GM18520 (cell line): ENCODE results near the gene MS4A6E.
"Not testable (repeated sequence)": the region's sequence is repeated elsewhere in the genome, so short reads cannot be mapped to it uniquely, and the experiment has no call there.

ENCODE experiments used
- ATAC-seq: cut with Tn5 transposase; IDR thresholded peaks from one replicate; pipeline ENCODE4 v1.9.1; 2021; ENCODE audit not compliant: unreplicated experiment

The MS4A6E gene

DNA sequence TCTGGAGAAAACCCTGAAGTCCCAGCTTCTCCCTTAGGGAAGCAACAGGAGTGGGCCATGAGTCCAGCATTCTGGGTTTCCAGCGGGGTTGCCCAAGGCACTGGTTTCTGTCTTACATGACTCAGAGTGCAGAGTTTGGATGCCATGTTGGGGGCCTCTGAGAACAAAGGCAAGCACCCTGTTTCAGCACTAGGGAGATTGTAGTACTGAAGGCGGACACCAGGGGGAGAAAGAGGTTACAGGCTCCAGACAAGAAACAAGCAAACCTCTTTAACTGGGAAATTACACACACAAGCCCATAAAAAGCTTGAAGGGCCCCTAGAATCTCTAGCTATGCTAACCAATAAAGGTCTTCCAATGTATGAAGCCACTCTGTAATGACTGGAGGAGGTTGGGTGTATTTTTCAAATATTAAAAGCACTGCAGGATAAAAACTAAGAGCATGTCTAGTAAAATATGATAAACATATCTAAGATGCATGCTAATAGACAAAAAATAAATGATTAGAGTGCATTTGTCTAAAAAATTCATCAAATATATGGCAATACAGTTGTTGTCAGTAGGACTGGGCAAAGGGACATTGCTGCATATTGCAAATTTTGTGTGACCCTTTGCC lies 7.1 kb downstream of the MS4A6E start:
- no peak for ATAC-seq

DNA sequence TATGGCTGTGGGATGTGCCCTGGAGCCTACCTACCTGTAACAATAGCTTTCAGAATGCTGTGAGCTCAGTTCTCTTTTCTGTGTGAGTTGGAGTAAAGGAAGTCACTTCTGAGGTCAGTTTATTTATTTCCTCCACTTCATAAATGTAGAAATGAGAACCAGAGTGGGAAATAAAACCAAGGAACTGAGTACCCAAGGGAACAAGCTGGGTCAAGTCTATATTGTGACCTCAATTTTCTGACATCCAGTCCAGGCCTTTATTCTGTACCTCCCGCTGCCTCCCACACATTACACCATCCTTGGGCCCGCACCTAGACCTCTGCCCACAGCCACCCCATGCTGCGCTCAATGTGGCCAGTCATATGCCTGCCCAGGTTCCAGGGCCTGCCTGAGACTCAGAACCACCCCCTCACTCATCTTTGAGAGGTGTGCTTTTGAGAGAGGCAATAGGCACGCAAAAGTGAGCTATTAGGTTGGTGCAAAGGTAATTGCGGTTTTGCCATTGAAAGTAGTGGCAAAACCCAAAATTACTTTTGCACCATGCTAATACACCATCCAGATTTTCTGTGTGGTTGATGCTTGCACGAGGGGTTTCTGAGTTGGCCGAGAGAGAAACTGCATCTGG lies 9.8 kb downstream of the MS4A6E start:
- no peak for ATAC-seq

DNA sequence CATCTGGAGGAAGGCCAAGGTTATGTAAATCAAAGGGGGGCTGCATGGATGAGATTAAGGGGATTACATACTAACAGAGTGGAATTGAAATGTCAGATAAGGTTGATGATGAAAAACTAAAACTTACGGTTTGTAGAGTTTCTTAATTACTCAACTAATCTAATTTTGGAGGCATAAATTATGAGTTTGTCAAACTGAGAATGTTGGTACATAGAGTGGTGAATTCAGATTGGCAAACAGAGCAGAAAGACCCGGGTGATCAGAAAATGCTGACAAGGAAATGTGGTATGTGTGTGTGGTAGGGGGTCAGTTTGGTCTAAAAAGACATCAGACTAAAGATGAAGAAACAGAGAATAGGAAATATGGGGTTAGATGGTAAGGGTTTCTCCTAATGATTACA lies 11.0 kb downstream of the MS4A6E start:
- ATAC-seq = no peak

DNA sequence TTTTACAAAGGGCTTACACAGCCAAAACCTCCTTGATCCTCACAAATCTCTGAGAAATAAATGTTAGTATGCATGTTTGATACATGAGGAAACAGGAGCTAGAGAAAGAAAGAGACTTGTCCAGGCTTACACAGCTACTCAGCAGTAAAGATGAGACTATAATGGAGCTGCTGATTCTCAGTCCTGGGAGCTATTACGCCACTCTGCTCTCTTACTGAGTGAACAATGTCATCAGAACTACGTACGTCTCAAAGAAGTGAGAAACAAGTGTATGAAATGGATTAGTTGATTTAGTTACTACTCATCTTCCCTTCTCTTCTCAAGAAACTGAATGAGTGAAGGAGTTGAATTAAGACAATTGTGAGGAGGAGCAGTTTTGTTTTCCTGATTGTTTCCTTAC lies 12.3 kb downstream of the MS4A6E start:
- no peak for ATAC-seq

DNA sequence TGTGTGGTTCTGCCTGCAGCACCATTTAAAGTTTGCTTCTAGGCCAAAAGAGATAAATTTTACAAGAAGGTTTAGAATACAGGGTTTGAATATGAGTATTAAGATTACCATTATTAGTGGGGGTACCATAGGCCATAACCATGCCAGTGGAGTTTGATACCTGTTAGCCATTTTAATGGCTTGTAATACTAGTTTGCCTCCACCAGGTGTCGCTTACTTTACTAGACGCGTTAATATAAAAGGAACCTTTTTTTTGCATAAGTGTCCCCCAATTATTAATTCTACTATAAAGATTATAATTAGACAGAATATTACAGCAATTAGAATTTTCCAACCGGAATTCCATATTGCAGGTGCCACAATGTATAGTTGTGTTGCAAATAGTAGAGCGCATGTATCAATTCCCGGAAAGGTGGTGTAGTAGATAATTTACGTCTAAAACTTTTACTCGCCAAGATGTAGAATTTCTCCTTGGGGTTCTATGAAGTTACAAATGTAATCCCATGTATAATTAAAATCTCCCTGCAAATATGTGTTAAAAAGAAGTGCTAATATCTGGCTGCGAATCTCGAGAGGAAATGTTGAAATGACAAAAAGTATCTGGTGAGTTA lies 16.1 kb downstream of the MS4A6E start:
- ATAC-seq = no peak

DNA sequence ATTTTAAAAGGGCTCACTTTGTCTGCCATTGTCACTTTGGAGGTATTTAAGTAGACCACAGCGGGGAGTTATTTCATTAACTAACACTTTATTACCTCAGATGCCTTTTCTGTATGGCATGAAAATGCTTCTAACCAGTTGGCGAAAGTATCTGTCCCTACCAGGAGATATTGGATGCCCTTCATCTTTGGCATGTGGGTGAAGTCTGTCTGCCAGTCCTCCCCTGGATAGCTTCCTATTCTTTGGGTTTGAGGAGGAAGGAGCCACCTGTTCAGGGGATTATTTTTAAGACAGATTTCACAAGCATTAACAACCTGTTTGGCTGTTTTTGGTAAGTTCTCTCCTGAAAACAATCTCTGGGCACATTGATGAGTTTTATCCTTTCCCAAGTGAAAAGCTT lies 17.1 kb downstream of the MS4A6E start:
- ATAC-seq = no peak

DNA sequence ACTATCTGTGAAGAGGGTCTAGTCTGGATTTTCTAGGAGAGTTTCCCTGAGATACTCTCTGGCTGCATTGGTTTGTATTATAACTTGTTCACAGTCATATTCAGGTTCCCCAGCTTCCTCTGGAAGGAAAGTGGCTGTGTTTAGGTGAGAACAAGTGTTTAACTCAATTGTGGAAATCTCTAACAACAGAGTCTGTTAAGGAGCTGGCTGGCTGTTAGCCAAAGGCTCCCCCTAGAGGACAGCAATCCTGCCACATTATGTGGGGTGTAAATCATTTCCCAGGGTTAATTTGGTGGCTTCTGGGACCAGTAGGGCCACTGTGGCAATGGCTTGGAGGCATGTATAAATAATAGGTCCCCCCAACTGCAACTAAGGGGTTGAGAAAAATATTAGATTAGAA lies 18.4 kb downstream of the MS4A6E start:
- no peak for ATAC-seq

DNA sequence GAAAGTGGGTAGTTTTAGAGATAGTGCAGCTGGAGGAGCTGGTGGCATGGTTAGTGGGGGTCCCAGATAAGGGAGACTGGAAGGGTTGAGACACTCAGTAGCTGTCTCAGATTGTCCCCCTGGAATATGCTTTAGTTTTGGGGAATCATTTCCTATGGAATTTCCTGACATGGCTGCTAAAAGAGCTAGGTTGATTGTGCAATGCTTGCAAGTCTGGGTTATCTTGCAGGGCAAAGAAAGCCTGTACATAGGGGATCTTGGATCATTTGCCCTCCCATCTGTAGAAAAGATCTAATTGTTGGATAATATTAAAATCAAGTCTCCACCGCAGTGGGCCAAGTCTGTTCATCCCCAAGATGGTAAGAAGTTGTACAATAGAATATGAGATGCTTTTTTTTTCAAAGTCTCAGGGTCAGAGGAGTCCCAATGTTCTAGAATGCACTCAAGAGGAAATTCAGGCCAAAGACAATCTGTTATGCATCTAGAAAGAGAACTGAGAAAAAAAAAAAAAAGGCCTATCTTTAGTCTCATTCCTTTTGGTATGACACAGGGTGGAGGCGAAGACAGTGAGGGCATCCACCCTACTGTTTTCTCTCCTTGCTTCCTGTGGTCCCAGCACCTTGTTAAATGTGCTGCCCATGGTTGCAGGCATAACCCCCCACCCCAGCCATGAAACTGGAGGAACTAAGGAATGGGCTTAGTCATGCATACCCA lies 20.2 kb downstream of the MS4A6E start:
- ATAC-seq = no peak

DNA sequence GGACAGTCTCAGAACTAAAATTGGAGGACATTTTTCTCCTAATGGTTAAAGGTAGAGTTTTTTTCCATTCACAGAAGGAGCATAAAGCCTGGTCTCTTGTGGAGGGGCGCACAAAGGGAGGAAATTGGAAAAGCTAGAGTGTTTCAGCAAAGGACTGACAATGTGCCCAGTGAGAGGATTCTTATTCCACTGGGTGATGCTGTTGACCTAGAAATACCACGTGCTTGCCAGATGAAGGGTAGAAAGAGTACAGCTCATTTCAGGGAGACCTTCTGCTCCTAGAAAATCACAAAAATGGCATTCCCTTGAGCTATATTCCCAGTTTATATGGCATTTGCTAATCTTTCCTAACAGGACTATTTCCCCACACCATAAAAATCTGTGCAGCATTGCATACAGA lies 21.1 kb downstream of the MS4A6E start:
- no peak for ATAC-seq

GRCh38 chr11:60349990-60350389 lies 22.9 kb downstream of the MS4A6E start:
- no peak for ATAC-seq

GRCh38 chr11:60357771-60358170 lies 30.7 kb downstream of the MS4A6E start:
- ATAC-seq = no peak

- no peak for ATAC-seq
These were observed 33.6 kb downstream of the MS4A6E start for GRCh38 chr11:60360621-60361020.

DNA sequence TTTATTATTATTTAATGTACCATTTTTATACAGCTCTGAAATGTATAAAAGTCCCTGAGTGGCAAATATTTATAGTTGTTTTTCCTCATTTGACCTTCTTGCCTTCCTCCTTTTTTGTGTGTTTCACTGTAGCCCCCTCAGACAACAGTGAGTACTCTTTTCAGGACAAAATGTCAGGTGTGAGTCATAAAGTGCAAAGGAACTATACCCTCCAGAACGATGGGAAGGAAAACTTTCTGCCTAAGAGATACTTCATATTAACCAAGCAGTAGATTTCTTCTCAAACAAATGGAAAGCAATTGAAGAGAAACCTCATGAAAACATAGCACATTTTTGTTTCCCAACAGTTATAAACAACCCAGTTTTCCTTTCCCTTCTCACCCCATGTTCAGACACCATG lies 35.2 kb downstream of the MS4A6E start:
- no peak for ATAC-seq

DNA sequence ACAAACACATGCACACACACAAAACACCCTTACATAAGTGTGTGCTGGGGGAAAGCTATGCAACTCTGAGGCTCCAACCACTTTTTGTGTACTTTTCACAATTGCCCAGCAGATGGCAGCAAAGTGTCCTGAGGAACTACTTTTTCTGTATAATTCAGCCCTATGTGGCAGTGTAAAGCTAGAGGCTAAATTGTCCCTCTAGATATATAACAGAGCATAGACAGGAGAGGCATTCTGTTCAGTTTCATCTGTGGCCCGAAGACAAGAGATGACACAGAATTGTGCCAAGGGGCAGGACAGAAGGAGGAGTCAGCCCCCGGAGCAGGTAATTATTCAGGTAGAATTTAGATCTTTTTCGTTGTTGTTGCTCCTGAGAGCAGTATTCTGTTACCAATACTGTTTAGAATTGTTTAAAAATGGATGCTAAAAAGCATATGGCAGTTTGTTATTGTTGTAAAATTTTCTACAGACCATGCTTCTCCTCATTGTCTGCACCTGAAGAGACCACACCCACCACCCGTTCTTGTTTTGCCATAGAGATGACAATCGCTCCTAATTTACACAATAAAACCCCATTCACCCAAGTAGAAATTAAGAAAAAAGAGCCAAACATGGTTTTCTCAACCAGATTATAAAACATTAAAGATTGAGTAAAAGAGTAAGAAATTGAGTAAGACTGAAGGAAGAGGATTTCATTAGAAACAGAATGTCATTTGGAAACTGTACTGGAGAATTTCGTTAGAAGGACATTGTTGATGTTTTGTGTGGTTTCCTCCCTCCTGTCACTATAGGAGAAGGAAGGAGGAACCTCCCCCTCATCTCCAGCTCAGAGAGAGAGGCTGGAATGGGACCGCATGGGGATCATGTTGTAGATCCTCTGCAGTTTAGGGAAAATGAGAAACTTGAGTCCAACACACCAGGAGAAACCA lies 36.8 kb downstream of the MS4A6E start:
- ATAC-seq = peak; percentile 33

- not testable (repeated sequence) for ATAC-seq
These were observed 39.3 kb downstream of the MS4A6E start for GRCh38 chr11:60366262-60366904.

GRCh38 chr11:60367009-60367408 lies 40.0 kb downstream of the MS4A6E start:
- peak; percentile 93 for ATAC-seq

GRCh38 chr11:60367896-60368295 lies 40.8 kb downstream of the MS4A6E start:
- no peak for ATAC-seq

DNA sequence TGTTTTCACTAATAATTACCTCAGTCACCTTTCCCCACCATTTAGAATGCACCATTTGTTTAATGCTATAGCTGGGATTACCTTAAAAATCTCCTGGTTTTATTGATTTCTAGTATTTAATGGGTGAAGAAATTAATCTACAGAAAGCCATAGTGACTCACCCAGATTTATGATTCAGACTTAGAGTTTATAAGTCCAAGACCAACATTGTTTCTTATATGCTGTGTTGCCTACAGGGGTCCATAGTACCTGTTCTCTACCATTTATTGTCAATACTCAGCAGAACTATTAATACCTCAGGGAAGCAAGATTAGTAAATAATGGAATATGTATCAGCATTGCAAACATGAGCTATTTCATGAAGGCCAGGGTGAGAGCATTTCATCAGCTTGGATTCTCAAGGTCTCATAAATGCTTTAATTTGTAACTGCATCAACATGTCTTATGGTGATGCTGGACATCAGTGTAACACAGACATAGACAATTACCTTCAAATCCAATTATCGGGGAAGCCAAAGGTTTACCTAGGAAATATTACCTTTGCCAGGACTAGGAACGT lies 43.3 kb downstream of the MS4A6E start:
- no peak for ATAC-seq

DNA sequence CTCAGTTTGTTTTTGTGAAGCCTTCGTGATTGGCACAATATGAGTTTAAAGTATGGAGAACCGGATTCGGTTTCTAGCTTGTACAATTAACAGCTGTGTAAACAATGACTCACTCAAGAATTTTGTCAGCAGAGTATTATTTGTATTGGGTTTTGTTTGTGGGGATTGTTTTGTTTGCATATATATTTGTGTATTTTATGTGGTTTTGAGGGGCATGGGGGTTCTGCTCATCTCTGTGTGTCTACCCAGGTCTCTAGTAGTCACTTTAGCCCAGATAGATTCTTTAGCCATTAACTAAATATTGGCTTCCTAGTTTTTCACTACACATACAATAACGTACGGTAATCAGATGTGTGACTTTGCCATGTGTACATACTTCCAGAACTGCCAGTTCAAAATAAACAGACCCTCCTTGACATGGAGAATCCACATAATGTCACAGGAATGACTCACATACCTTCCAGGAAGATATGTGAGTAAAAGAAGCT lies 43.8 kb downstream of the MS4A6E start:
- ATAC-seq = no peak

GRCh38 chr11:60371386-60371785 lies 44.3 kb downstream of the MS4A6E start:
- ATAC-seq = no peak
